Activated CD4-positive, alpha-beta T cell treated with anti-CD3 and anti-CD28 coated beads for 36 hours (primary cell): ENCODE data around the gene VPS25. TPM values are rescaled to one million over a fixed set of nuclear protein-coding genes. Genes with fewer than 3 reads are reported as not detected.
"Not testable (repeated sequence)": the region's sequence is repeated elsewhere in the genome, so short reads cannot be mapped to it uniquely, and the experiment has no call there.

ENCODE experiments used
- ATAC-seq: fragments of 200-7000 bp; cut with Tn5 transposase; one replicate; pipeline ENCODE4 v1.10.0; 2021; ENCODE audit warnings: mild to moderate bottlenecking, moderate library complexity
- CTCF ChIA-PET: fragments of 350-600 bp; sonication (Branson Sonifier 250); formaldehyde crosslinking; loops from one replicate; lab custom pipeline; 2021; ENCODE audit warnings: antibody characterized with exemption; lab: Charles Lee
- POLR2A ChIA-PET: fragments of 350-600 bp; sonication (Branson Sonifier 250); formaldehyde crosslinking; loops from one replicate; lab custom pipeline; 2021; ENCODE audit warnings: antibody characterized with exemption, inconsistent platforms; lab: Charles Lee
- DNase-seq: peaks from one replicate; pipeline ENCODE4 v3.0.0-alpha.2; 2020
- H3K27ac Mint-ChIP-seq: one replicate; pipeline ENCODE4 v1.8.0; 2021; ENCODE audit warnings: mixed read lengths
- H3K27me3 Mint-ChIP-seq: one replicate; pipeline ENCODE4 v1.8.0; 2021; ENCODE audit warnings: mixed read lengths
- H3K36me3 Mint-ChIP-seq: one replicate; pipeline ENCODE4 v1.8.0; 2021; ENCODE audit warnings: low read depth, mixed read lengths
- H3K4me1 Mint-ChIP-seq: one replicate; pipeline ENCODE4 v1.8.0; 2021; ENCODE audit warnings: mixed read lengths
- H3K4me3 Mint-ChIP-seq: one replicate; pipeline ENCODE4 v1.8.0; 2021; ENCODE audit warnings: mild to moderate bottlenecking, moderate library complexity, mixed read lengths
- H3K9me3 Mint-ChIP-seq: one replicate; pipeline ENCODE4 v1.8.0; 2021; ENCODE audit warnings: low read depth, mixed read lengths
- intact Hi-C, 2 experiments: fragments of 100-400 bp; cut with DNase I in 1 of 2; cut with micrococcal nuclease in 1 of 2; formaldehyde crosslinking; loops; one replicate each; pipeline versions ENCODE4 v1.14.2 to v1.15.1; 2022 to 2024; cut with DNase I, micrococcal nuclease
- total RNA-seq, 2 experiments: library from RNA; stranded (reverse); gene quantifications; one replicate each; pipeline ENCODE4 v1.2.3, GENCODE V29; 2021

The VPS25 gene
- 10 to 100 TPM; 62.5 to 64.0 TPM for total RNA-seq

DNA sequence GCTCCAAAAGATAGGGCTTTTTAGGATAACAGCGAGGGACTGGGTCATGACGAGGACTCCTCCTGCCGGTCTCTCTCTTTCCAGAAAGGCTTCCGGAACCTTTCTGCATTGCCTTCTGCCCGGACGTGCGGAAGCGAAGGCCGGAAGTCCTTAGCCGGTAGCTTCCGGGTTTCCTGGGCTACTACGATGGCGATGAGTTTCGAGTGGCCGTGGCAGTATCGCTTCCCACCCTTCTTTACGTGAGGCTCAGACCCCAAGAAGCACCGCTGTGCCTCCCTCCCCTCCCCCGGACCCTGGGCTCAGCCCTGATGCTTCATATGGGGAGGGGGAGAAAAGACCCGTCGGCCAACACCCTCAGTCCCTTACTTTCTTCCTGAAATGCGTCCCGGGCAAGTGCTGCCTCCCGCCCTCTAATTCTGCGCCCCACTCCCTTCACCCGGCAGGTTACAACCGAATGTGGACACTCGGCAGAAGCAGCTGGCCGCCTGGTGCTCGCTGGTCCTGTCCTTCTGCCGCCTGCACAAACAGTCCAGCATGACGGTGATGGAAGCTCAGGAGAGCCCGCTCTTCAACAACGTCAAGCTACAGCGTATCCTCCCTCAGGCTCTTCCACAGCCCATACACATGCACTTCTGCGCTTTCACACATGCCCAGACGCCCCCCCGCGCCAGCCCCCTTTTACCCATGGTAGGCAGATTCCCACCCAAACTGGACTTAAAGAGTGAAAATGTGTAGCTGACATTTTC lies at the start of gene VPS25:
TSS of gene VPS25 (plus strand) at position 160 of the 746 bp plus-strand sequence. CDS start at position 187, 27 bp downstream.
- peak; percentile 81 for DNase-seq
- intact Hi-C loops = loop anchor here (1.0 to 5.0 kb wide), 7 partner anchors 25 to 195 kb away; partner anchors contain the start of genes BECN1 (in 2 of the 2), CNTD1 (in 1 of the 2), COA3 (in 1 of the 2) and EZH1 (in 1 of the 2)
- Mint-ChIP-seq H3K27ac (peak within 1 kb of the TSS; percentile 95), H3K4me3 (peak within 1 kb of the TSS; percentile 96), H3K9me3 (no peaks in the 10 kb centered on the region), H3K4me1 (peaks cover 22% of the 10 kb centered on the region), H3K36me3 (peaks cover 25% of the 10 kb centered on the region), H3K27me3 (no peaks in the 10 kb centered on the region)
- ChIA-PET POLR2A (interaction anchor here (0.6 to 1.6 kb wide), 3 partner anchors 8 to 247 kb away, joined by 3 to 5 read pairs (median 4); no protein-coding TSS in a partner anchor), CTCF (interaction anchor here (0.6 to 3.1 kb wide), 10 partner anchors 8 to 586 kb away, joined by 3 to 23 read pairs (median 4); partner anchors contain the start of genes BECN1, COA3 and PSMC3IP)
- peak; percentile 97 for ATAC-seq

DNA sequence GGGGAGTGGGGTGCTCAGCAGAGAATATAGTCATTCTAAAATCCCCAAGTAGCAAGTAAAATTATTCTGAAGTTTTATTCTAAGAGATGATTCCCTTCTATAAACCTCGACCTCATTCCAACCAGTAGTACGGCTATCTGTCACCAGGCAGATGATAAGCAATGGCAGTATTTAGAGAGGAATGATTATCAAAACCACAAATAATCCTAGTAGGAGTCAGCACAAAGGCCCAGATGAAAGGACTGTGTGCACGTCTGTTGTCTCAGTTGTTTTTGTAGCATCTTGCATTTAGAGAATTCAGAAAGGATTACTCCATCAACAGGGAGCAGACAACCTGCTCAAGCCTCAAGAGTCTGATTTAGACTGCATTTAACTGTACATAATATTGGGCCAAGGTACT lies 49.6 kb upstream of the VPS25 start:
- Mint-ChIP-seq H3K4me1 (peaks cover 2% of the 10 kb centered on the region), H3K9me3 (no peaks in the 10 kb centered on the region), H3K27ac (no peak overlapping the region), H3K4me3 (no peak overlapping the region), H3K36me3 (peaks cover 40% of the 10 kb centered on the region), H3K27me3 (no peaks in the 10 kb centered on the region)
- no peak for ATAC-seq
- intact Hi-C loops = loop anchor here in 1 of 2 experiments (5.0 kb wide), 1 partner anchor 99 kb away; the partner anchor contains the start of gene BECN1
- CTCF ChIA-PET = interaction anchor here (0.6 kb wide), 1 partner anchor 36 kb away, joined by 3 read pairs; no protein-coding TSS in a partner anchor
- no peak for DNase-seq
- POLR2A ChIA-PET = no interaction called here

DNA sequence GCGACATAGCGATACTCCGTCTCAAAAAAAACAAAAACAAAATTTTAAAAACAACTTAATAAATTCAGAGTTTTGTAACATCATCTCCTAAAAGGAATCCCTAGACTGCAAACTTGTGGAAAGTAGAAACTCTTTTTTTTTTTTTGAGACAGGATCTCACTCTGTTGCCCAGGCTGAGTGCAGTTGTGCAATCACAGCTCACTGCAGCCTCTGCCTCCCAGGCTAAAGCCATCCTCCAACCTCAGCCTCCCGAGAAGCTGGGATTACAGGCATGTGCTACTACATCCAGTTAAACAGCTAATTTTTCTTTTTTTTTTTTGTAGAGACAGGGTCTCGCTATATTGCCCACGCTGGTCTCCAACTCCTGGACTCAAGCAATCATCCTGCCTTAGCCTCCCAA lies 48.1 kb upstream of the VPS25 start:
- Mint-ChIP-seq H3K4me3 (no peak overlapping the region), H3K4me1 (peaks cover 2% of the 10 kb centered on the region), H3K27me3 (no peaks in the 10 kb centered on the region), H3K9me3 (no peaks in the 10 kb centered on the region), H3K36me3 (peaks cover 33% of the 10 kb centered on the region), H3K27ac (no peak overlapping the region)
- ChIA-PET CTCF (interaction anchor here (0.6 to 1.9 kb wide), 5 partner anchors 11 to 296 kb away, joined by 3 to 9 read pairs (median 3); no protein-coding TSS in a partner anchor), POLR2A (interaction anchor here (0.5 to 0.6 kb wide), 2 partner anchors 157 to 759 kb away, joined by 3 to 5 read pairs; partner anchors contain the start of gene CNP)
- intact Hi-C loops = no loop called here
- DNase-seq (no peak), ATAC-seq (no peak)

DNA sequence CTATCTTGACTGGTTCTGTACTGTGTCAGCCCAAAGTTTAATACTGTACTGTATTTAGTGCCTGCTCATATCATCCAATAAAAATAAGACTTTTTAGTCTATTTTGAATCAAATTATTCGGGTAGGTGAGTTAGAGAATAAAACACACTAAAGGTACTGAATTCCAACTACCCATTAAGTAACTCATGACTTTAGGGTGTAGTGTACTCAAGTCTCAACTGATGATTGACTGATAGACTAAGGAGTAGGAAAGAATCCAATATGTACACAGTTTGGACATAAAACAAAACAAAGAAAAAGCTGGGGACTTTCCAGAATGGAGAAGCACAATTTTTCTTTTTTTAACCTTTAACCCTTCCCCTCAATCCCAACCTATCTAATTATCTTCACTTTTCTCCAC lies 32.5 kb upstream of the VPS25 start:
- Mint-ChIP-seq H3K4me1 (peaks cover 19% of the 10 kb centered on the region), H3K9me3 (peaks cover 2% of the 10 kb centered on the region), H3K27me3 (no peaks in the 10 kb centered on the region), H3K36me3 (peaks cover 2% of the 10 kb centered on the region), H3K4me3 (no peak overlapping the region), H3K27ac (no peak overlapping the region)
- ATAC-seq (no peak), DNase-seq (no peak)
- ChIA-PET CTCF (interaction anchor here (0.5 kb wide), 1 partner anchor 9 kb away, joined by 3 read pairs; no protein-coding TSS in a partner anchor), POLR2A (no interaction called here)
- intact Hi-C loops = loop anchor here in 1 of 2 experiments (5.0 kb wide), 1 partner anchor 577 kb away; no protein-coding TSS in a partner anchor

DNA sequence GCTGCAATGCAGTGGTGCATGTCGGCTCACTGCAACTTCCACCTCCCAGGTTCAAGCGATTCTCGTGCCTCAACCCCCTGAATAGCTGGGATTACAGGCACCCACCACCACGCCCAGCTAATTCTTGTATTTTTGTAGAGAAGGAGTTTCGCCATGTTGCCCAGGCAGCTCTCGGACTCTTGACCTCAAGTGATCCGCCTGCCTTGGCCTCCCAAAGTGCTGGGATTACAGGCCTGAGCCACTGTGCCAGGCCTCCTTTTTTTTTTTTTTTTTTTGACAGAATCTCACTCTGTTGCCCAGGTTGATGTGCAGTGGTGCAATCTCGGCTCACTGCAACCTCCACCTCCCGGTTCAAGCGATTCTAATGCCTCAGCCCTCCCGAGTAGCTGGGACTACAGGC lies 30.3 kb upstream of the VPS25 start:
- POLR2A ChIA-PET = interaction anchor here (0.6 to 0.7 kb wide), 2 partner anchors 9 to 709 kb away, joined by 3 to 6 read pairs; no protein-coding TSS in a partner anchor
- DNase-seq, H3K36me3 Mint-ChIP-seq, H3K27me3 Mint-ChIP-seq, H3K4me3 Mint-ChIP-seq, H3K27ac Mint-ChIP-seq, ATAC-seq, H3K9me3 Mint-ChIP-seq: not testable (repeated sequence)
- intact Hi-C loops = loop anchor here in 1 of 2 experiments (5.0 kb wide), 1 partner anchor 574 kb away; no protein-coding TSS in a partner anchor
- CTCF ChIA-PET = interaction anchor here (1.0 to 1.7 kb wide), 5 partner anchors 16 to 81 kb away, joined by 3 to 12 read pairs (median 3); no protein-coding TSS in a partner anchor
- H3K4me1 Mint-ChIP-seq = peaks cover 19% of the 10 kb centered on the region

DNA sequence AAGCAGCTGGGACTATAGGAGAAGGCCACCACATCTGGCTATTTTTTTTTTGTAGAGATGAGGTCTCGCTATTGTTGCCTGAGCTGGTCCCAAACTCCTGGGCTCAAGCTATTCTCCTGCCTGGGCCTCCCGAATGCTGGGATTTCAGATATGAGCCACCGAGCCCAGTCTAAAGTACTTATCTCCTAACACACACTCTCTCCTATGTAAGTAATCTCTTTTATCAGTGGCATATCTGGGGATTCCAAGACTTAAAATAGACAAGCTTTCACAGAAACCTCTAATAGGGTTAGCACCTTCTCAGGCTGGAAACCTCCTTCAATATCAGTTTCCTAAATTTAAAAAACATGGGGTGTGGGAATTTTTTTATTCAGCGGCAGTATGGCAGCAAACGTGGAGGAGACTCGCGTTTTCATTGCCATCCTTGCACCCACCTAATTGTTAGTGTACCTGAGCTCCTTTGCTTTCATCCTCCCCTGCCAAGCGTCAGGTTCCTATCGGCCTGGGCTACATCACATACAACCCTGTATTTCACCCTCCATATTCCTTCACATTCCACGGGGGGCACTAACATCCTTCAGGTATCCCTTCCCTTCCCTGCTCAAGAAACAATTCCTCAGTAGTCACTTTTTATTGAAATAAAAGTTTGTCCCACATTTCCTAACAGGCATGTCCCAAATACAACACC lies 29.5 kb upstream of the VPS25 start:
- ATAC-seq = no peak
- Mint-ChIP-seq H3K27ac (peak overlapping the region; percentile 98), H3K36me3 (peaks cover 2% of the 10 kb centered on the region), H3K4me3 (peak overlapping the region; percentile 89), H3K9me3 (peaks cover 2% of the 10 kb centered on the region), H3K27me3 (peaks cover 5% of the 10 kb centered on the region), H3K4me1 (peaks cover 19% of the 10 kb centered on the region)
- intact Hi-C loops = loop anchor here (1.0 to 5.0 kb wide), 12 partner anchors 19 to 574 kb away; partner anchors contain the start of genes VPS25 (in 2 of the 2), AARSD1 (in 1 of the 2), CNTD1 (in 1 of the 2) and COA3 (in 1 of the 2)
- ChIA-PET POLR2A (interaction anchor here (0.6 to 0.7 kb wide), 2 partner anchors 428 to 709 kb away, joined by 4 to 6 read pairs; no protein-coding TSS in a partner anchor), CTCF (interaction anchor here (0.7 to 1.7 kb wide), 5 partner anchors 16 to 82 kb away, joined by 3 to 12 read pairs (median 3); partner anchors contain the start of gene VPS25)
- DNase-seq = no peak

DNA sequence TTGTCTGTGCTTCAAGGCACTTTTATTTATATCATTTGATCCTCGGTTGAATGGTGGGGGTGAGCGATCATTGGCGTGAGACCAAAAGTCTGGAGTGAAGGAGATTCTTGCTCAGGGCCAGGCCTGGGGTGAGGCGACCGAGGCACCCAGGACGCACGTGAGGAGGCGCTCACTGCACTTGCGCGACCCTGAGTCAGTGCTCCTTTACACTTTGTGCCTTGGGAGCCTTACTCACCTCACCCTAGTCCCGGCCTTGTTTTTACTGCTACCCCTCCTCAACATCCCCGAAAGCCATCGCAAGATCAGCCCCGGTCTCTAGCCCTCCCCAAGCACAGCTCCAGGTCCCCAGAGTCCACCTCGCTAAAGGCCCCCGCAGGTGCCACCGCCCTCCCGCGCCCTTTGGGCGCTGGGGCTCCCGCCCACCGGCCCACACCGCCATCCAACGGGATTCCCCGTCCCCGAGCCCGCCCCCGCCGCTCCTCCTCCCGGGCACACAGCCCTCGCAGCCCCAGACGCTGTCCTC lies 28.9 kb upstream of the VPS25 start:
- Mint-ChIP-seq H3K9me3 (peaks cover 2% of the 10 kb centered on the region), H3K4me3 (peak overlapping the region; percentile 89), H3K4me1 (peaks cover 19% of the 10 kb centered on the region), H3K27ac (peak overlapping the region; percentile 98), H3K27me3 (peaks cover 7% of the 10 kb centered on the region), H3K36me3 (peaks cover 2% of the 10 kb centered on the region)
- intact Hi-C loops = loop anchor here (1.0 to 5.0 kb wide), 12 partner anchors 18 to 573 kb away; partner anchors contain the start of genes VPS25 (in 2 of the 2), AARSD1 (in 1 of the 2), CNTD1 (in 1 of the 2) and COA3 (in 1 of the 2)
- DNase-seq = peak; percentile 85
- POLR2A ChIA-PET = no interaction called here
- CTCF ChIA-PET = interaction anchor here (0.7 to 1.7 kb wide), 4 partner anchors 19 to 83 kb away, joined by 3 to 12 read pairs (median 3); partner anchors contain the start of gene VPS25
- peak; percentile 88 for ATAC-seq

DNA sequence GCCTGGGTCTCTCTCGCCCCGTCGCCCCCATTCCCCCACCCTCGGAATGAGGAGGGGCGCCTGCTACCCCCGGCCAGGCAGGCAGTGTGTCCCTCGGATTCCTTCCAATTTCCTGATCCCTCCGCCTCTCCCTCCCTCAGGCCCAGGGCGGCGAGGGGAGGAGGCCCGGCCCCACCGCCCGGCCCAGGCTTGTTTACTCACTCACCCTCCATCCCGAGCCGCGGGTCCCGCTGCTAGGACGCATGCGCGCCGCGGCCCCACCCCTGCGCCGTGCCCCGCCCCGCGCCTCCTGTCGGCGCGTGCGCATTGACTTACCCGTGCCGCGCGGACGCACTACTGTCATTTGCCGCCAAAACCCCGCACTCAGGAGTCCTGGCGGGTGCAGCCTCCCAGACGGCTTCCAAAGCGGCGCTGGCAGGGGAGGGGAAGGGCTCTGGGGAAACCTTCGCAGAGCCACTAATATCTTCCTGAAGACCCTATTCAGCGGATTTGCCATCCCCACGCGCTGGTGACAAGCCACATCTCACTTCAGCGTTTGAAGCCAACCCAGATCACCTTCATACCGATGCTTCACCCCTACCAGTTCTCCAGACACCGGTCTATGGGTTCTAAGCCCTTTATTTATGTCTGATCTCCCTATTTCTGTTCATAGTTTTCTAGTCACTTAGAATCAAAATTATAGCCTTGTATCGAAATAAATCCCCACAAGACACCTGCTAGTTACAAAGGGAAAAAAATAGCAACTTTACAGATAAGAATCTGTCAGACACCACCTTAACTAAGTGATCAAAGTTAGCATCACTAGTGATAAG lies 28.2 kb upstream of the VPS25 start, which contains the start of gene EZH1:
TSS of gene EZH1 (minus strand) at position 235 of the 812 bp plus-strand sequence. CDS start 16,099 bp downstream, outside the sequence.
- intact Hi-C loops = loop anchor here (1.0 to 5.0 kb wide), 16 partner anchors 18 to 572 kb away; partner anchors contain the start of genes CNTD1 (in 2 of the 2), COA3 (in 2 of the 2), RETREG3 (in 2 of the 2) and TUBG1 (in 2 of the 2)
- H3K27ac Mint-ChIP-seq = peak within 1 kb of the TSS; percentile 98
- ChIA-PET POLR2A (no interaction called here), CTCF (no interaction called here)
- ATAC-seq (peak; percentile 91), DNase-seq (peak; percentile 96)
- H3K9me3 Mint-ChIP-seq = peaks cover 2% of the 10 kb centered on the region
- peaks cover 19% of the 10 kb centered on the region for H3K4me1 Mint-ChIP-seq
- H3K27me3 Mint-ChIP-seq = peaks cover 7% of the 10 kb centered on the region
- H3K4me3 Mint-ChIP-seq = peak within 1 kb of the TSS; percentile 89
- peaks cover 2% of the 10 kb centered on the region for H3K36me3 Mint-ChIP-seq

DNA sequence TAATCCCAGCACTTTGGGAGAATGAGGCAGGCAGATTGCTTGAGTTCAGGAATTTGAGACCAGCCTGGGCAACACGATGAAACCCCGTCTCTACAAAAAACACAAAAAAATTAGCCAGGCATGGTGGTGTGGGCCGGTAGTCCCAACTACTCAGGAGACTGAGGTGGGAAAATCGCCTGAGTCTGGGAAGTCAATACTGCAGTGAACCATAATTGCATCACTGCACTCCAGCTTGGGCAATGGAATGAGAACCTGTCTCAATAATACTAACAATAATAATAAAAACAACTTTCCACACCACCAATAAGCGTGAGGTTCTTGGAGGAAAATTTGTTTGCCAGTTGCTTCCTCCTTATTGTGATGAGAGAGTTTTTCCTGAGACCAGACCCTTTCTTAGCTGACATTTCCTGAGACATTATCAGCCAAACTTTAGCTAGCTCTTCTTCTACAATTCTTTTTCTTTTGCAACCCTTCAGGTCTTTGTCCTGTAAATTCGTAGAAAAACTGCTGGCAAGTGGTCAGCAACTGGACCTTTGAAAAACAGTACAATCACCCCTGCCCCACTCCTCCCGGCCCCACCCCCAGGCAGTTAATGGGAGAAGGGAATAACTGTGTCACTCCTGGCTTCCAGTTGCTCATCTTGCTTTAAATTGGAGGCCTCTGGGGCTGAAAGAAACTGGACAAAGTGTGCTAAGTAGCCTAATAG lies 24.9 kb upstream of the VPS25 start:
- H3K9me3 Mint-ChIP-seq = peaks cover 2% of the 10 kb centered on the region
- intact Hi-C loops = loop anchor here in 1 of 2 experiments (5.0 kb wide), 1 partner anchor 424 kb away; the partner anchor contains the start of gene NBR1
- DNase-seq (no peak), ATAC-seq (no peak)
- H3K27ac Mint-ChIP-seq = no peak overlapping the region
- peaks cover 10% of the 10 kb centered on the region for H3K27me3 Mint-ChIP-seq
- CTCF ChIA-PET = interaction anchor here (0.6 to 1.7 kb wide), 4 partner anchors 11 to 200 kb away, joined by 3 to 5 read pairs (median 4); no protein-coding TSS in a partner anchor
- H3K36me3 Mint-ChIP-seq = peaks cover 2% of the 10 kb centered on the region
- peaks cover 16% of the 10 kb centered on the region for H3K4me1 Mint-ChIP-seq
- H3K4me3 Mint-ChIP-seq = no peak overlapping the region
- POLR2A ChIA-PET = no interaction called here
